ENCODE data around the gene PDHB.

Gene PDHB

DNA sequence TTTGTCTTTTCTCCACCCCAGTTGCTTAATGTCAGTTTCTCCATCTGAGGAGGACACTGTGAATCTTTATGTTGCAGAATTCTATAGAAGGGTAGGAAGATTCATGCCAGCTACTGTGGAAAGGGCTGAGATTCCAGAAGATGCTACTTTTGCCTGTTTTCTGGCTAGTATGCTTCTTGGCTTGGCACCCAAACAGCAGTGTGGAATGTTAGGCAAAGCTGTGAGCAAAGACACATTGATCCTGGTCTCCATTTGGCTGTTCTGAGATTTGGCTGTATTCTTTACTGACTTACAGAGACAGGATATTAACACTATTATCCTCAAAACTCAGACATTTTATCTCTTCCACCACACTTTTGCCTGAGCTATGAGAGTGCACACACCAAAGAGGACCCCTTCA is 39.3 kb downstream of the PDHB start:
- DNase-seq, result no peak

DNA sequence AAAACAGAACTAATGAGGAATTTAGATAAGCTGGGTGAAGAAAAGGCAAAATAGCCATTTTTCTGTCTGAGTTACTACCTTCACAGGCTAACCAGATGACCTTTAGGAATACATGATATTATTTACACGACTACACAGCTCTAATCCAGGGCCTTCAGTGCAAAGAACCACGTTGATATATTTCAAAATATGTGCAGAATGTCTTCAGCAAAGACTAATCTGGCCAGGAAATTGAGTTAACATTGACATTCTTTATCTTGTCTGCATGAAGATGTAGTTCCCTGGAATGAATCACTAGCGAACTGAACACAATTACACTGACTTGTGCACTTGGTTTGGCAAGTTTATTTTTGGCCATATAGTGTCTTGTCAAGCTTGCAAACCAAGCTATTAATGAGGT is 41.5 kb downstream of the PDHB start:
- no peak for DNase-seq

DNA sequence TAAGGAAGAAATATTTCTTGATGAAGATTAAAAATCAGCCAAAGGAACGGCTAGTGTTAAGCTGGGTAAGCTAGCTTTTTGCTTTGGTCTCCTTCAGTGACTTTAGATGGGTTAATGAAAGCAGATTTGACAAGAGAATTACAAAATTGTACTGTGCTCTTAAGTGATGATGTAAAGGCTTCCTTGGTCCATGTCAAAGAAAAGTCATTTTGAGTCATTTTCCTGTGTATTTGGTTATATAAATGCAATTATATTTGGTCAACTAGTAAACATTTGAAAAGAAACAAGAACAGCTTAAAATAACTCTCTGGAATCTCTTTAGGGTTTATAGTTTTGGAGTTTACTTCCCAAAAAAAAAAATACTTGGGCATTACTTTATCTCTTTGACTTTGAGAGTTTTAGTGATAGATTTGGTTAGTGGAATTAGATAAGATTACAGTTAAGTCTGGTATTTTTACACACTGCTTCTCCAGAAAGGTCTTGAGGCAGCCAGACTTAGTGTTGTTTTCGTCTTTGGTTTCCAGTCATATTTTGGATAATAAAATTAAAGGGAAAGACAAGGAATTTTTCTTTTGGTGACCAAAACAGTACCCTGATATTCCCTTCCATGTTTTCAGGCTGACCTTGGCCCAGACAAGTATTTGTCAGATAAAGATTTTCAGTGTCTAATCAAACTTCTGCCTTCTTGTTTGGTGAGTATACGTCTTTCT is 42.3 kb downstream of the PDHB start:
- no peak for DNase-seq

DNA sequence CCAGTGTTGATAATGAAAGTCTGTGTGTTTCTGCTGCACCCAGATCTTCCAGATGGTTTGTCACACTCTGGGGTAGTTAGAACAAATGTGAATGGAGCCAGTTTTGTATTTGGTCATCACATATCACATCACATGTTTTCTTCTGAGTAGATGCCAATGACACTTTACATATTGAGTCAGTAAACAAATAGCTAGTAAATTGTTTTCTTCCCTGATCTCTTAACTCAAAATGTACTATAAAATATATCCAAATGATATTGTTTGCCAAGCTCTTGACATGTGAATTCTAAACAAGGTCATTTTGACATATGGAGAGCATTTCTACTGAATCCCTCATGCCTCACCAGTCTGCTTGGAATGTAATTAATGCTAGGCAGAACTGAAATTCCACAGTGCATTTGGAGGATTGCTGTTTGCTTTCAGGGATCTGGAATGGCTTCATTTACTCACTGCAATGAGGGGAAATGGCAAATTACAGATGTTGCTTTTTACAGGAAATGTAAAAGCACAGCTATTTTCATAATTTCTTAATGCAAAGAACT is 45.0 kb downstream of the PDHB start:
- peak in 1 of 2 experiments; percentile 4 for DNase-seq

DNA sequence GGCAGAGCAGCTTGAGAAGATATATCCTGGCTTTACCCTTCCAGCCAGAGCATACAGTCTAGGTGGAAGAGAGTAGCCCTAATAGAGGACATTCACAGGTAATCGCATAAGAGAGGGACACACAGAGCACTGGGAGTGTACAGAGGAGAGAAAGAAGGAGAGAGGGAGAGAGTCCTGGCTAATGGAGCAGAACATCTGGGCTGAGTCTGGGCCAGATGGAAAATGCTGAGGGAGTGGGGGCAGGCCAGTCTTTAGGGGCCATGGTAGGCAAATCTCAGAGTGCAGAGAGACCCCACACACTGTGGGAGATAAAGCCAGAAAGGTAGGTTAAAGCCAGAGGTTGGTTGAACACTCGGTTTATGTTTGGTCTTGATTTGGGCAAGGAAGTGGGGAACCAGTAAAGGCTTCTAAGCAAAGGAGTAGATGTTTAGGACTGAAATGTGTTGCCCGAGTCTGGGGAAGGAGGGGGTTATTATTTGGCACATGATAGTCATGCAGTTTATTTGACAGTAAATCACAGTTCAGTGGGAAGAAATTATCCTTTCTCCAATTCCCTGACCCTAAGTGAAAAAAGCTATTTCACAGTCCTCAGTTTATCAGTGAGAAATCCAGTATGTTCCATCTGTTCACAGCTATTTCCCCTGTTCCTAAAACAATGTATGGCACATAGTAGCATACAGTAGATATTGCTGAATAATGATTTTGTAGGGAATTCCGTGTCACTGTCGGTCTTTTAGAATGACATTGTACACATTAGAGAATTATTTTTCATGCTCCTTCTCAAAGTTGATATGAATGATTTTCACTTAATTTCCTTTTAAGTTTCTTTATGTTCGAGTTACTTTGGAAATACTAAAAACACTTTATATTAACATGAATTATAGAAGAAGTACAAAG is 45.7 kb downstream of the PDHB start:
- no peak for DNase-seq

DNA sequence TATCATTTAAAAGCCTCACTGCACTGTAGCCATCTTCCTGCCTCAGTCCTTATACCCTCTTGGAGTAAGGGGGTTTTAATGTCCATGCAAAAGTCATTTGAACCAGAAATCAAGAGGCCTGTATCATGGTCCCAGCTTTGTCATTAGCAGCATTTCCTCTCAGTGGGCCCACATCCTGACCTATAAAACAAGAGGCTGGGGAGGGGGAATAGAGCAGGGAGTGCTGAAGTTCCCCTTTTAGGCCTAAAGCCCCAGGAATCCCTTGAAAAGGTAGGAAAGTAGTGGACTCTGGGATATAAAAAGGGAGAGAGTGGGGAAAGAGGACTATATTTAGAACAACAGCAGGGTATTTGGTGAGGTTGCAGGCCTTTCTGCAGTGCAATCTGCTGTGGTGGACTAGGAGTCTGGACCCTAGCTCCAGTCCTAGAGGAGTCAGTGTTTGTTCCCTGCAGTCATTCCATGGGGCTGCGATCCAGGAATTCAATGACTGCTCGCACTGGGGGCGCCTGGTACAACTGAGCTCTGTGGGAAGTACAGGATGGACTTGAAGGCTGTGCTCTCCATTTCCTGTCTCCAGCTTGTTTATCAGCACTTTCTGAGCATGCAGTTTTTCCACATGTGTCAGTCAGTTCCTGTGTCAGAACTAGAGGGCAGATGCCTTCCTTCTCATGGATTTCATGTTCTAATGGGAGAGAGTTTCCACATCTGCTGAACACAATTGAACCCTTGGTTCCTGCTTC is 46.8 kb downstream of the PDHB start:
- DNase-seq, result no peak

DNA sequence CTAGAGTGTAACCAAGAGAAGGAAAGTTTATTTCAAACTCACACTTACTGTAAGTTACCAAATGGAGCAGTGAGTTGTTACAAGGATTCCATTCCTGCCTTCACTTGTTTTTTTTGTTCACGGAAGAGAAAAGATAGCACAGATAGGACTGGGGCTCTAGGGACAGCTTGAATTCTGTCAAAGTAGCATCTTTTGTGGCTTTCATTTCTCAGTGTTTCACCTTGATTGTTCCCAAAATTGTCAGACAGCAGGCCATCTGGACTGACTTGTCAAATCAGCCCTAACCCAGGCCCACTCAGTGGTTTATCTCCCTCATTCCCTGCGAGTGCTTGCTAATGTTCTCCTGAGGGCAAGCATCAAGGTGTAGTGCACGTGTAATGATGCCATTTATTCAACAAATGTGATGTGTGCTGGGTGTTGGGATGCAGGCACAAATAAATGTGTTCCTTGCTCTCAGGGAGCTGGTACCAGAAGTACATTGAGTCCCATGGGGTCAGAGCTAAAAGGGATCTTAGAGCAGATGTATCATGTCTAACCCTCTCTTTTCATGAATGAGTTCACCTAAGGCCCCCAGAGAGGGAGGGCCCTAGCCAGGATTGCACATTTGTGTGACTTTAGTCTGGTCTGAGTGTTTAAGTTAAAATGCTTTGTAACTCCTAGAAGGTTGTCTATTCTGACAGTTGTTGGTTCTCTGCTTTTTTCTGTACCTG is 49.1 kb downstream of the PDHB start:
- DNase-seq, result no peak

DNA sequence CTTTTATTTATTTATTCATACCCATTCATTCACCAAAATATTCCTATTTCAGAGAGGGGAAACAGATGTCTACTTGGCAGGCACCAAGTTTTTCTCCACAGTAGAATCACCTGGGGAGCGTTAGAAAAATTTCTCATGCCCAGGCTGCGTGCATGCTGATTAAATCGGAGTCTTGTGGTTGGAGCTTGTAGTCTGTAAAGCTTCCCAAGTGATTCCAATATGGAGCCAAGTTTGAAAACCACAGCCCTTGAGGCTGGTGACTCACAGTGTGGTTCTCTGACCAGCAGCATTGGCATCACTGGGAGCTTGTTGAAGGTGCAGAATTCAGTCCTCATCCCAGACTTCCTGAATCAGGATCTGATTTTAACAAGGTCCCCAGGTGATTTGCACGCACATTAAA is 49.7 kb downstream of the PDHB start:
- DNase-seq, result peak in 1 of 2 experiments; percentile 2

DNA sequence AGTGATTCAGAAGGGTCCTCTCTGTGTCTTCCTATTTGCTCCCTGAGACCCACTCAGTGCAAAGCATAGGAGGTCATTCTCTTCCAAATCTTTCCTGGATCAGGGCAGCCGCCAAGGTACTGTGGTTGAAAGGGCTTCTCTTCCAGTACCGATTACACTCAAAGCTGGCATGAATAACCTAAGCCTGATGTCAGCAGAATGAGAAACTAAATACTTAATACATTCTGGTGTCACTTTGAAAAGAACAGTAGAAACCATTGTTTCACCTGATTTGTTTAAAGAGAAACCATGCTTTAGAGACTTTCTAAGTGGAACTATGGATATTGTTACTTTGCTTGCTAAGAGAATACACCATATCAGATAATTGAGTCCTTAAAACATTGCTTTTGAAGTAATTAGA is 50.2 kb downstream of the PDHB start:
- DNase-seq, result no peak

DNA sequence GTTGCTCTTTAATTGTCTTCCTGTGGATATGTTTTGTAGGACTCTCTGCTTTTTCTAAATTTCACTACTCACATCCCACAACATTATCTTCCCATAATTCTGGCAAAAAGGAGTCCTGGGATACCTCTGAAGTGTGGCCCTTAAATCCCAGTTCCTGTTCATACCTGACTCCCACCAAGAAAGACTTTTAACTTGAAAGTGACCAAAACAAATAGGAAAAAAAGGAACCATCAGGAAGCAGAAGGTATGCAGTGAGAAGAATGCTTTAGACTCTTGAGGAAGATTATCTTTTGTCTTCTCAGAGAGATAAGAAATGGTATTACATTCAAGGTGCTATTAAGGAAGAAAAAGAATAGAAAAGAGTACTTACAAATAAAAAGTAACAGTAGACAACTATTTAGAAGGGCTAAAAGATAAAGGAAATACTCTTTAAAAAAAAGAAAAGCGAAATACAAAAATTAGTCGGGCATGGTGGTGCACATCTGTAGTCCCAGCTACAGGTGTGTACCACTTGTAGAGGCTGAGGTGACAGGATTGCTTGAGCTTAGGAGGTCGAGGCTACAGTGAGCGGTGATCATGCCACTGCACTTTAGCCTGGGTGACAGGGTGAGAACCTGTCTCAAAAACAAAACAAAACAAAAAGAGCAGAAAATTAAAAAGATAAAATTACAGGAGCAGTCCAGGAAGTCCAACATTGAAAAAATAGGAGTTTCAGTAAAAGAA is 54.1 kb downstream of the PDHB start:
- no peak for DNase-seq

DNA sequence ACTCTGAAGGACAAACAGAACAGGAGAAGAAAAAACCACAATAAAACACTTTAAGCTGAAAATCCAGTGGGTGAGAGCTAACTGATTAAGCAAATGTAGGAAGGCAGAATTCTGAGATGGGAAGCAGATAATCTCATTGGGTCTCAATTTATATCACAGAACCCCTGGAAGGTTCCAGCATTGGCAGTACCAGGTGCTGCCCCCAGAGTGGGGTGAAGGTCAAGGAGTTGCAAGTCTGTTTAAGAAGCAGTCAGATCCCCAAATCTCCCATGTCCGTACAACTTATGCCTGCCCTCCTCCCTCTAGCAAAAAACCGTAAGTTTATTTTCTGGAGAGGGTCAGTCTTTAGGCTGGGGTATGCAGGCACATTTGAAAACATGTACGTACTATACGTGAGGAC is 55.9 kb downstream of the PDHB start:
- no peak for DNase-seq
